ENCODE results near the gene GNB5. TPM values are rescaled to one million over a fixed set of nuclear protein-coding genes. Genes with fewer than 3 reads are reported as not detected.
"Not testable (repeated sequence)": the region's sequence is repeated elsewhere in the genome, so short reads cannot be mapped to it uniquely, and the experiment has no call there.

GNB5 gene
- total RNA-seq, 1 experiment from 2014 or later, result 26.0 TPM

DNA sequence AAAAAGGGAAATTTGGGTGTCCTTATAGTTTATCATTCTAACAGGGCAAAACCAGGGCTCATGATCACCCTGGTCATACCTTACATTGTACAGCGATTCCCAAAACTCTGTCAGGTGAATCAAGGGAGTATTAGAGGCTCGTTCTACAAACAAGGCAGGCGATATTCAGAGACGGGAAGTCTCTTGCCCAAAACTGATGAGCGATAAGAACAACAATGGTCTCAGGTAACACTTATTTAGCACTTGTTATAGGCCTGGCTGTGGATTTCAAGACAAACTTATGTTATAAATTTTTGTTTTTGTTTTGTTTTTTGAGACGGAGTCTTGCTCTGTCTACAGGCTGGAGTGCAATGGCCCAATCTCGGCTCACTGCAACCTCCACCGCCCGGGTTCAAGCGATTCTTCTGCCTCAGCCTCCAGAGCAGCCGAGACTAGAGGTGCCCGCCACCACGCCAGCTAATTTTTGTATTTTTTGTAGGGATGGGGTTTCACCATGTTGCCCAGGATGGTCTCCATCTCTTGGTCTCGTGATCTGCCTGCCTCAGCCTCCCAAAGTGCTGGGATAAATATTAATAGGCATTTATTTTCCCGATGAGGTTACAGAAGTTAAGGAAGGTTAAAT, 91.4 kb downstream of the GNB5 start:
- H3F3A ChIP-seq (ENCODE audit: insufficient read depth, low read depth), result peaks cover 25% of the 10 kb centered on the region
- no peaks in the 10 kb centered on the region for H3K9me2 ChIP-seq (ENCODE audit: insufficient read depth)
- TF ChIP-seq EZH2 (IDR thresholded peaks at IDR 0.05; ENCODE audit: low read depth), result no peak
- no peak for TF ChIP-seq CTCF (conservative IDR thresholded peaks at IDR 0.05)
- BruUV-seq (replicated peaks), result no TSS peak
- no peaks in the 10 kb centered on the region for H3K27me3 ChIP-seq (ENCODE audit: insufficient read depth, low read depth)
- no peak overlapping the region for H3K27ac ChIP-seq
- H3K4me1 ChIP-seq (replicated peaks; ENCODE audit: insufficient read depth), result peaks cover 33% of the 10 kb centered on the region
- no peaks in the 10 kb centered on the region for H3K9me3 ChIP-seq (ENCODE audit: insufficient read depth, low read depth)
- intact Hi-C loops (cut with micrococcal nuclease; ENCODE audit: unreplicated experiment), result no loop called here
- no peak for DNase-seq
- H3K4me3 ChIP-seq, result no peak overlapping the region
- ChIA-PET POLR2A (ENCODE audit: unreplicated experiment) (no interaction called here), CTCF (no interaction called here)
- no peaks in the 10 kb centered on the region for H3K36me3 ChIP-seq (ENCODE audit: low read depth)
- H2AFZ ChIP-seq, result no peak overlapping the region
- H3K79me2 ChIP-seq (ENCODE audit: low read depth), result no peaks in the 10 kb centered on the region
- no peaks in the 10 kb centered on the region for H4K20me1 ChIP-seq (ENCODE audit: insufficient read depth)
- no peak overlapping the region for H3K4me2 ChIP-seq

GRCh38 chr15:52098323-52098722, 92.9 kb downstream of the GNB5 start:
- DNase-seq, result no peak
- H3F3A ChIP-seq (ENCODE audit: insufficient read depth, low read depth), result peaks cover 32% of the 10 kb centered on the region
- no peaks in the 10 kb centered on the region for H3K27me3 ChIP-seq (ENCODE audit: insufficient read depth, low read depth)
- no peaks in the 10 kb centered on the region for H3K36me3 ChIP-seq (ENCODE audit: low read depth)
- TF ChIP-seq CTCF (conservative IDR thresholded peaks at IDR 0.05), result no peak
- no peak for TF ChIP-seq EZH2 (IDR thresholded peaks at IDR 0.05; ENCODE audit: low read depth)
- no peak overlapping the region for H3K4me2 ChIP-seq
- POLR2A ChIA-PET (ENCODE audit: unreplicated experiment), result no interaction called here
- H4K20me1 ChIP-seq (ENCODE audit: insufficient read depth), result no peaks in the 10 kb centered on the region
- H3K79me2 ChIP-seq (ENCODE audit: low read depth), result no peaks in the 10 kb centered on the region
- CTCF ChIA-PET, result interaction anchor here (1.1 kb wide), 1 partner anchor 42 kb away, joined by 3 read pairs; no protein-coding TSS in a partner anchor
- no peaks in the 10 kb centered on the region for H3K9me3 ChIP-seq (ENCODE audit: insufficient read depth, low read depth)
- no peak overlapping the region for H3K27ac ChIP-seq
- H3K4me3 ChIP-seq, result no peak overlapping the region
- no TSS peak for BruUV-seq (replicated peaks)
- no peaks in the 10 kb centered on the region for H3K9me2 ChIP-seq (ENCODE audit: insufficient read depth)
- no peak overlapping the region for H2AFZ ChIP-seq
- peaks cover 40% of the 10 kb centered on the region for H3K4me1 ChIP-seq (replicated peaks; ENCODE audit: insufficient read depth)
- intact Hi-C loops (cut with micrococcal nuclease; ENCODE audit: unreplicated experiment), result no loop called here

- H3K4me3 ChIP-seq, result no peak overlapping the region
- no peaks in the 10 kb centered on the region for H3K27me3 ChIP-seq (ENCODE audit: insufficient read depth, low read depth)
- no peaks in the 10 kb centered on the region for H3K79me2 ChIP-seq (ENCODE audit: low read depth)
- CTCF ChIA-PET, result interaction anchor here (0.7 kb wide), 1 partner anchor 129 kb away, joined by 5 read pairs; no protein-coding TSS in a partner anchor
- intact Hi-C loops (cut with micrococcal nuclease; ENCODE audit: unreplicated experiment), result no loop called here
- POLR2A ChIA-PET (ENCODE audit: unreplicated experiment), result no interaction called here
- H3K4me1 ChIP-seq (replicated peaks; ENCODE audit: insufficient read depth), result peaks cover 38% of the 10 kb centered on the region
- no peak for DNase-seq
- H3F3A ChIP-seq (ENCODE audit: insufficient read depth, low read depth), result peaks cover 40% of the 10 kb centered on the region
- no peak overlapping the region for H3K27ac ChIP-seq
- no peak overlapping the region for H3K4me2 ChIP-seq
- no peaks in the 10 kb centered on the region for H3K9me3 ChIP-seq (ENCODE audit: insufficient read depth, low read depth)
- no TSS peak for BruUV-seq (replicated peaks)
- no peaks in the 10 kb centered on the region for H3K36me3 ChIP-seq (ENCODE audit: low read depth)
- no peaks in the 10 kb centered on the region for H4K20me1 ChIP-seq (ENCODE audit: insufficient read depth)
- no peak overlapping the region for H2AFZ ChIP-seq
- H3K9me2 ChIP-seq (ENCODE audit: insufficient read depth), result no peaks in the 10 kb centered on the region
- TF ChIP-seq CTCF (conservative IDR thresholded peaks at IDR 0.05) (no peak), EZH2 (IDR thresholded peaks at IDR 0.05; ENCODE audit: low read depth) (no peak)
These were observed 94.0 kb downstream of the GNB5 start for GRCh38 chr15:52097180-52097579.

DNA sequence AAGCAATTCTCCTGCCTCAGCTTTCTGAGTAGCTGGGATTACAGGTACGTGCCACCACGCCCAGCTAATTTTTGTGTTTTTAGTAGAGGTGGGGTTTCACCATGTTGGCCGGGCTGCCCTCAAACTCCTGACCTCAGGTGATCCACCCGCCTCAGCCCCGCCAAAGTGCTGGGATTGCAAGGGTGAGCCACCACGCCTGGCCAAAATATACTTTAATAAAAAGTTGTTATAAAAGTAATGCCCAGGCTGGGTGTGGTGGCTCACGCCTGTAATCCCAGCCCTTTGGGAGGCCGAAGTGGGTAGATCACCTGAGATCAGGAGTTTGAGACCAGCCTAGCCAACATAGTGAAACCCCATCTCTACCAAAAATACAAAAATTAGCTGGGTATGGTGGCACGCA, 94.7 kb downstream of the GNB5 start:
- POLR2A ChIA-PET (ENCODE audit: unreplicated experiment); H2AFZ ChIP-seq; BruUV-seq (replicated peaks); H4K20me1 ChIP-seq (ENCODE audit: insufficient read depth); H3K27me3 ChIP-seq (ENCODE audit: insufficient read depth, low read depth); H3K79me2 ChIP-seq (ENCODE audit: low read depth); H3K36me3 ChIP-seq (ENCODE audit: low read depth); H3K9me2 ChIP-seq (ENCODE audit: insufficient read depth); H3K4me3 ChIP-seq; DNase-seq; H3K4me2 ChIP-seq; H3K9me3 ChIP-seq (ENCODE audit: insufficient read depth, low read depth); CTCF ChIA-PET; intact Hi-C loops (cut with micrococcal nuclease; ENCODE audit: unreplicated experiment): not testable (repeated sequence)
- H3F3A ChIP-seq (ENCODE audit: insufficient read depth, low read depth), result peaks cover 42% of the 10 kb centered on the region
- H3K4me1 ChIP-seq (replicated peaks; ENCODE audit: insufficient read depth), result peaks cover 34% of the 10 kb centered on the region
- peak overlapping the region; percentile 90 for H3K27ac ChIP-seq
